H1 (cell line): ENCODE measurements around the gene YWHAG. TPM values are rescaled to one million over a fixed set of nuclear protein-coding genes. Genes with fewer than 3 reads are reported as not detected.

Source experiments
- BCL11A ChIP-seq, 2 experiments: IDR thresholded peaks; one replicate each; pipeline ENCODE4 v1.6.1; 2011; ENCODE audit warnings: low read depth in 2 of 2, low read length in 2 of 2, mild to moderate bottlenecking in 2 of 2
- EGR1 ChIP-seq: IDR thresholded peaks from 2 replicates; pipeline ENCODE4 v1.6.1; 2011; ENCODE audit warnings: low read depth, low read length, borderline replicate concordance
- KDM5A ChIP-seq: fragments of 200-600 bp; IDR thresholded peaks from 2 replicates; pipeline ENCODE4 v1.7.1; 2012; ENCODE audit warnings: mild to moderate bottlenecking, low read length, inconsistent platforms, mixed read lengths
- POLR2AphosphoS5 ChIP-seq: IDR thresholded peaks from 2 replicates; pipeline ENCODE4 v1.6.1; 2011; ENCODE audit warnings: low read depth, low read length
- RBBP5 ChIP-seq: IDR thresholded peaks from 2 replicates; pipeline ENCODE4 v1.7.1; 2012; ENCODE audit warnings: low read depth, mild to moderate bottlenecking, inconsistent platforms, low read length, moderate library complexity, borderline replicate concordance
- RXRA ChIP-seq: IDR thresholded peaks from 2 replicates; pipeline ENCODE4 v1.6.1; 2011; ENCODE audit warnings: low read depth, mild to moderate bottlenecking, low read length, moderate library complexity; ENCODE audit not compliant: insufficient read depth
- TBP ChIP-seq: IDR thresholded peaks from 2 replicates; pipeline ENCODE4 v1.6.1; 2011; ENCODE audit warnings: low read depth, low read length, improper control_type of control experiment
- polyA plus RNA-seq, 7 experiments: library from polyadenylated mRNA; depleted of rRNA in 3 of 7; stranded (reverse) in 5 of 7; unstranded in 2 of 7; fragments of >200 nt in 5 of 7; fragments of 200-250 nt in 2 of 7; gene quantifications; 1 replicate in 5 of 7; 2 replicates in 1 of 7; 4 replicates in 1 of 7; pipeline versions ENCODE4 v1.2.1 to v1.2.3, GENCODE V29; 2011 to 2013; ENCODE audit warnings: missing spikeins in 2 of 7, mixed read lengths in 2 of 7
- total RNA-seq: library from RNA; stranded (reverse); fragmentation: NEBNext Ultra II Directional; extraction: Animal tissue kit (Norgen Biotek cat#: 25700); gene quantifications from 2 replicates; pipeline ENCODE4 v1.2.1, GENCODE V29; 2021
- TF ChIP-seq, protein P1 (sequence below): fragments of 300-600 bp; sonication (generic); IDR thresholded peaks from 2 replicates; pipeline ENCODE4 v1.7.1; 2012; ENCODE audit warnings: low read length, moderate library complexity, mild to moderate bottlenecking, inconsistent platforms; ENCODE audit not compliant: insufficient replicate concordance

The YWHAG gene
- total and polyA plus RNA-seq, 2 of the 8 experiments (the other 6 are each of a cell fraction or from before 2014, with no cell fraction given), result 57.2 to 241 TPM

DNA sequence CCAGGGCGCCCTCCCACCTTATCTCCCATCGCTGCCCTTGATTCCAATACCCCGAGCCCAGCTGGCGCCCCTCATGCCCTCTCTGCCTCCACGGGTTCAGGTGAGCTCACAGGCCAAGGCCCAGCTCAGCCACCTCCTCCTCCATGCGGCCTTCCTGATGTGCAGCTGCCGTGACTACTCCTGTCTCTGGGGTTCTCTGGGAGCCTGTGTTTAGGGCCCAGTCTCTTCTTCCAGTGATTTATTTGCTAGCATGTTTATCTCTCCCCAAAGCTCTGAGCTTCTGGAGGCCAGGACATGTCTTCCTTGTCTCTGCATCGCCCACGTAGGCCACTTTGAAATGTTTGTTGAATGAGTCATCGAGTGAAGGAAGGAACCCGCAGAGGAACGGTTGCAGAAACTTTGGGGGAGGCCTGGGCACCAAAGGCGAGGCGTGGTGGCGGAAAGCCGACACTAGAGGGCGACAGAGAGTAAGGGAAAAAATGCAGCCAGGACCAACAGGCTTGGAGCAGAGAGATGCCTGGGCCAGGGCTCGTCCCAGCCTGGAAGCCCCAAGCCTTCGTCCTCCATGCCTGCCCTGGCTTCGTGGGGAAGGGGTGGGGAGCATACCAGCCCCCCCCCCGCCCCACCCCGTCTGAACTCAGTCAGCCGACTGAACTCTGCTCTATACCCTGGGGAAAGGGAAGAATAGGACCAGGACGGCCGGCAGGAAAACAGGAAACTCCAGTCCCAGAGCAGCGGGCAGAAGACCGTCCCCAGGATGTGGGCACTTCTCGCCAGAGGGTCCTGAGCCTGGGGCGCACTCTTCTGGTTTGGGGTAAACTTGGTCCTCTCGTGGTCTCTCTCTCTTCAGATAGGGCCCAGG is 67.2 kb downstream of the YWHAG start (continued):
- TF ChIP-seq KDM5A, result no peak
- TF ChIP-seq RXRA, result no peak
- TF ChIP-seq BCL11A (IDR thresholded peaks at IDR 0.05; ENCODE audit: low read depth in 2 of 2, low read length in 2 of 2), result no peak
- TF ChIP-seq, protein P1, sequence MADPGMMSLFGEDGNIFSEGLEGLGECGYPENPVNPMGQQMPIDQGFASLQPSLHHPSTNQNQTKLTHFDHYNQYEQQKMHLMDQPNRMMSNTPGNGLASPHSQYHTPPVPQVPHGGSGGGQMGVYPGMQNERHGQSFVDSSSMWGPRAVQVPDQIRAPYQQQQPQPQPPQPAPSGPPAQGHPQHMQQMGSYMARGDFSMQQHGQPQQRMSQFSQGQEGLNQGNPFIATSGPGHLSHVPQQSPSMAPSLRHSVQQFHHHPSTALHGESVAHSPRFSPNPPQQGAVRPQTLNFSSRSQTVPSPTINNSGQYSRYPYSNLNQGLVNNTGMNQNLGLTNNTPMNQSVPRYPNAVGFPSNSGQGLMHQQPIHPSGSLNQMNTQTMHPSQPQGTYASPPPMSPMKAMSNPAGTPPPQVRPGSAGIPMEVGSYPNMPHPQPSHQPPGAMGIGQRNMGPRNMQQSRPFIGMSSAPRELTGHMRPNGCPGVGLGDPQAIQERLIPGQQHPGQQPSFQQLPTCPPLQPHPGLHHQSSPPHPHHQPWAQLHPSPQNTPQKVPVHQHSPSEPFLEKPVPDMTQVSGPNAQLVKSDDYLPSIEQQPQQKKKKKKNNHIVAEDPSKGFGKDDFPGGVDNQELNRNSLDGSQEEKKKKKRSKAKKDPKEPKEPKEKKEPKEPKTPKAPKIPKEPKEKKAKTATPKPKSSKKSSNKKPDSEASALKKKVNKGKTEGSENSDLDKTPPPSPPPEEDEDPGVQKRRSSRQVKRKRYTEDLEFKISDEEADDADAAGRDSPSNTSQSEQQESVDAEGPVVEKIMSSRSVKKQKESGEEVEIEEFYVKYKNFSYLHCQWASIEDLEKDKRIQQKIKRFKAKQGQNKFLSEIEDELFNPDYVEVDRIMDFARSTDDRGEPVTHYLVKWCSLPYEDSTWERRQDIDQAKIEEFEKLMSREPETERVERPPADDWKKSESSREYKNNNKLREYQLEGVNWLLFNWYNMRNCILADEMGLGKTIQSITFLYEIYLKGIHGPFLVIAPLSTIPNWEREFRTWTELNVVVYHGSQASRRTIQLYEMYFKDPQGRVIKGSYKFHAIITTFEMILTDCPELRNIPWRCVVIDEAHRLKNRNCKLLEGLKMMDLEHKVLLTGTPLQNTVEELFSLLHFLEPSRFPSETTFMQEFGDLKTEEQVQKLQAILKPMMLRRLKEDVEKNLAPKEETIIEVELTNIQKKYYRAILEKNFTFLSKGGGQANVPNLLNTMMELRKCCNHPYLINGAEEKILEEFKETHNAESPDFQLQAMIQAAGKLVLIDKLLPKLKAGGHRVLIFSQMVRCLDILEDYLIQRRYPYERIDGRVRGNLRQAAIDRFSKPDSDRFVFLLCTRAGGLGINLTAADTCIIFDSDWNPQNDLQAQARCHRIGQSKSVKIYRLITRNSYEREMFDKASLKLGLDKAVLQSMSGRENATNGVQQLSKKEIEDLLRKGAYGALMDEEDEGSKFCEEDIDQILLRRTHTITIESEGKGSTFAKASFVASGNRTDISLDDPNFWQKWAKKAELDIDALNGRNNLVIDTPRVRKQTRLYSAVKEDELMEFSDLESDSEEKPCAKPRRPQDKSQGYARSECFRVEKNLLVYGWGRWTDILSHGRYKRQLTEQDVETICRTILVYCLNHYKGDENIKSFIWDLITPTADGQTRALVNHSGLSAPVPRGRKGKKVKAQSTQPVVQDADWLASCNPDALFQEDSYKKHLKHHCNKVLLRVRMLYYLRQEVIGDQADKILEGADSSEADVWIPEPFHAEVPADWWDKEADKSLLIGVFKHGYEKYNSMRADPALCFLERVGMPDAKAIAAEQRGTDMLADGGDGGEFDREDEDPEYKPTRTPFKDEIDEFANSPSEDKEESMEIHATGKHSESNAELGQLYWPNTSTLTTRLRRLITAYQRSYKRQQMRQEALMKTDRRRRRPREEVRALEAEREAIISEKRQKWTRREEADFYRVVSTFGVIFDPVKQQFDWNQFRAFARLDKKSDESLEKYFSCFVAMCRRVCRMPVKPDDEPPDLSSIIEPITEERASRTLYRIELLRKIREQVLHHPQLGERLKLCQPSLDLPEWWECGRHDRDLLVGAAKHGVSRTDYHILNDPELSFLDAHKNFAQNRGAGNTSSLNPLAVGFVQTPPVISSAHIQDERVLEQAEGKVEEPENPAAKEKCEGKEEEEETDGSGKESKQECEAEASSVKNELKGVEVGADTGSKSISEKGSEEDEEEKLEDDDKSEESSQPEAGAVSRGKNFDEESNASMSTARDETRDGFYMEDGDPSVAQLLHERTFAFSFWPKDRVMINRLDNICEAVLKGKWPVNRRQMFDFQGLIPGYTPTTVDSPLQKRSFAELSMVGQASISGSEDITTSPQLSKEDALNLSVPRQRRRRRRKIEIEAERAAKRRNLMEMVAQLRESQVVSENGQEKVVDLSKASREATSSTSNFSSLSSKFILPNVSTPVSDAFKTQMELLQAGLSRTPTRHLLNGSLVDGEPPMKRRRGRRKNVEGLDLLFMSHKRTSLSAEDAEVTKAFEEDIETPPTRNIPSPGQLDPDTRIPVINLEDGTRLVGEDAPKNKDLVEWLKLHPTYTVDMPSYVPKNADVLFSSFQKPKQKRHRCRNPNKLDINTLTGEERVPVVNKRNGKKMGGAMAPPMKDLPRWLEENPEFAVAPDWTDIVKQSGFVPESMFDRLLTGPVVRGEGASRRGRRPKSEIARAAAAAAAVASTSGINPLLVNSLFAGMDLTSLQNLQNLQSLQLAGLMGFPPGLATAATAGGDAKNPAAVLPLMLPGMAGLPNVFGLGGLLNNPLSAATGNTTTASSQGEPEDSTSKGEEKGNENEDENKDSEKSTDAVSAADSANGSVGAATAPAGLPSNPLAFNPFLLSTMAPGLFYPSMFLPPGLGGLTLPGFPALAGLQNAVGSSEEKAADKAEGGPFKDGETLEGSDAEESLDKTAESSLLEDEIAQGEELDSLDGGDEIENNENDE, result no peak
- peak; percentile 38; the same call in 1 of the 2 replicates for TF ChIP-seq TBP
- TF ChIP-seq POLR2AphosphoS5, result peak; percentile 39; the same call in 1 of the 2 replicates
- peak; percentile 66 for TF ChIP-seq RBBP5
- peak; percentile 91; the same call in 1 of the 2 replicates for TF ChIP-seq EGR1
